Gastroesophageal sphincter (tissue), 2 donors: Measurements from ENCODE around the gene C1QTNF9B.

Experiments
- EP300 ChIP-seq: sonication (generic); formaldehyde crosslinking; IDR thresholded peaks from one replicate; pipeline ENCODE4 v1.6.1; 2017; ENCODE audit warnings: antibody characterized with exemption, mild to moderate bottlenecking
- POLR2A ChIP-seq, 2 donors: fragments of 450-650 bp; IDR thresholded peaks; one replicate each; pipeline ENCODE4 v1.6.1; 2017; ENCODE audit warnings: antibody characterized with exemption in 2 of 2, mild to moderate bottlenecking in 2 of 2, moderate library complexity in 1 of 2

DNA sequence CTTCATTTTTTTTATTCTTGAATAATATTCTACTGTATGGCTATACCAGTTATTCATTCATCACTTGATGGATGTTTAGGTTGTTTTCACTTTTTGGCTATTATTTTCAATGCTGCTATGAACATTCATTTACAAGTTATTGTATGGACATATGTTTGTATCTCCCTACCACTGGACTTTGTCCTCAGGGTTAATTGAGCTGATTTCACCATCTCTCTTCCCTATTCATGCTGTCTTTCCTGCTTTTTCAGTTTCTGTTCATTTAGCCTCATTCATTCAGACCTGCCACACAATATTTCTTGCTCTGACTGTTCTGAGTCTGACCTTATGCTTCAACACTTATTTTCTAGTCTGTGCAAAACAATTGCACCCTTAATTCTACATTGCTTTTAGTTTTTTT, 12.3 kb upstream of the C1QTNF9B start:
- TF ChIP-seq EP300 (no peak), POLR2A (IDR thresholded peaks at IDR 0.05) (no peak)
